SK-N-MC (cell line): ENCODE measurements around the gene LIMK2.

Source experiments
- EZH2 ChIP-seq: fragments of 200-600 bp; sonication (generic); IDR thresholded peaks from one replicate; pipeline ENCODE4 v1.6.1; 2017; ENCODE audit warnings: antibody characterized with exemption
- FOXP2 ChIP-seq: optimal IDR thresholded peaks from 2 replicates; pipeline ENCODE3; 2011; ENCODE audit warnings: mild to moderate bottlenecking, moderate library complexity; ENCODE audit not compliant: insufficient read depth; ENCODE audit errors: extremely low read length, control extremely low read depth
- POLR2AphosphoS5 ChIP-seq: IDR thresholded peaks from 2 replicates; pipeline ENCODE4 v1.6.1; 2012; ENCODE audit warnings: mild to moderate bottlenecking, low read depth, low read length, borderline replicate concordance

GRCh38 chr22:31170971-31171370, 41.1 kb upstream of the LIMK2 start:
- no peak for TF ChIP-seq EZH2
- TF ChIP-seq POLR2AphosphoS5: no peak
- TF ChIP-seq FOXP2: no peak
